CD4-positive, alpha-beta T cell (primary cell): ENCODE measurements around the gene SLC25A24. TPM values are rescaled to one million over a fixed set of nuclear protein-coding genes. Genes with fewer than 3 reads are reported as not detected.
A peak's percentile ranks its signal among the peaks of the same experiment; 100 is the strongest.

ENCODE experiments used
- ATAC-seq: fragments of 200-7000 bp; cut with Tn5 transposase; one replicate; pipeline ENCODE4 v1.10.0; 2022; ENCODE audit warnings: mild to moderate bottlenecking; ENCODE audit not compliant: poor library complexity
- CTCF ChIA-PET: fragments of 350-600 bp; sonication (Branson Sonifier 250); formaldehyde crosslinking; loops from one replicate; lab custom pipeline; 2021; ENCODE audit warnings: antibody characterized with exemption, inconsistent platforms; lab: Charles Lee
- POLR2A ChIA-PET: fragments of 350-600 bp; sonication (Branson Sonifier 250); formaldehyde crosslinking; loops from one replicate; lab custom pipeline; 2021; ENCODE audit warnings: antibody characterized with exemption, inconsistent platforms; lab: Charles Lee
- DNase-seq, 14 experiments: peaks; one replicate each; pipeline ENCODE4 v3.0.0-alpha.2; 2013 to 2020; ENCODE audit warnings: mixed read lengths in 2 of 14
- H3K27ac ChIP-seq, 2 donors: one replicate each; pipeline versions ENCODE4 v1.5.1 to v1.7.0; 2013; ENCODE audit warnings: low read length in 2 of 2, low read depth in 1 of 2, mild to moderate bottlenecking in 1 of 2
- H3K27me3 ChIP-seq, 2 experiments: 1 replicate in 1 of 2; 2 replicates in 1 of 2; pipeline versions ENCODE4 v1.6.1 to v1.7.0; 2013; ENCODE audit warnings: low read length in 2 of 2, control low read depth in 1 of 2, mild to moderate bottlenecking in 1 of 2, moderate library complexity in 1 of 2; ENCODE audit not compliant: insufficient read depth in 2 of 2, control insufficient read depth in 1 of 2
- H3K36me3 ChIP-seq: one replicate; pipeline ENCODE4 v1.6.1; 2013; ENCODE audit warnings: low read length, control low read depth; ENCODE audit not compliant: insufficient read depth
- H3K4me1 ChIP-seq: one replicate; pipeline ENCODE4 v1.6.1; 2013; ENCODE audit warnings: low read length, control low read depth; ENCODE audit not compliant: insufficient read depth
- H3K4me3 ChIP-seq: one replicate; pipeline ENCODE4 v1.5.1; 2013; ENCODE audit warnings: mild to moderate bottlenecking, low read length, moderate library complexity
- H3K9me3 ChIP-seq, 2 experiments: 1 replicate in 1 of 2; 2 replicates in 1 of 2; pipeline versions ENCODE4 v1.6.1 to v1.7.0; 2013; ENCODE audit warnings: low read length in 2 of 2, mild to moderate bottlenecking in 2 of 2, control low read depth in 1 of 2, moderate library complexity in 1 of 2; ENCODE audit not compliant: control insufficient read depth in 1 of 2, insufficient read depth in 1 of 2
- H3K27ac Mint-ChIP-seq: one replicate; pipeline ENCODE4 v1.8.0; 2020; ENCODE audit warnings: mixed read lengths
- H3K27me3 Mint-ChIP-seq: one replicate; pipeline ENCODE4 v1.8.0; 2021; ENCODE audit warnings: mixed read lengths
- H3K36me3 Mint-ChIP-seq: one replicate; pipeline ENCODE4 v1.8.0; 2021; ENCODE audit warnings: low read depth, mixed read lengths
- H3K4me1 Mint-ChIP-seq: one replicate; pipeline ENCODE4 v1.8.0; 2021; ENCODE audit warnings: low read depth, mixed read lengths
- H3K4me3 Mint-ChIP-seq: one replicate; pipeline ENCODE4 v1.8.0; 2020; ENCODE audit warnings: mild to moderate bottlenecking, mixed read lengths
- H3K9me3 Mint-ChIP-seq: one replicate; pipeline ENCODE4 v1.8.0; 2020; ENCODE audit warnings: mixed read lengths
- CTCF ChIP-seq: fragments of 200-600 bp; IDR thresholded peaks from one replicate; pipeline ENCODE4 v1.8.0; 2022; ENCODE audit warnings: antibody characterized with exemption, mild to moderate bottlenecking
- intact Hi-C, 2 experiments: fragments of 100-400 bp; cut with DNase I in 1 of 2; cut with micrococcal nuclease in 1 of 2; formaldehyde crosslinking; loops; one replicate each; pipeline versions ENCODE4 v1.15.1 to v1.9.0; 2023 to 2025; cut with DNase I, micrococcal nuclease
- total RNA-seq, 174 experiments: library from RNA in 2 of 174; stranded (reverse) in 2 of 174; gene quantifications; one replicate each; pipeline ENCODE4 v1.2.3 and lab custom pipeline; 2021 to 2026

SLC25A24 gene
- total RNA-seq, 2 experiments from 2014 or later, result 4.9 to 5.5 TPM

DNA sequence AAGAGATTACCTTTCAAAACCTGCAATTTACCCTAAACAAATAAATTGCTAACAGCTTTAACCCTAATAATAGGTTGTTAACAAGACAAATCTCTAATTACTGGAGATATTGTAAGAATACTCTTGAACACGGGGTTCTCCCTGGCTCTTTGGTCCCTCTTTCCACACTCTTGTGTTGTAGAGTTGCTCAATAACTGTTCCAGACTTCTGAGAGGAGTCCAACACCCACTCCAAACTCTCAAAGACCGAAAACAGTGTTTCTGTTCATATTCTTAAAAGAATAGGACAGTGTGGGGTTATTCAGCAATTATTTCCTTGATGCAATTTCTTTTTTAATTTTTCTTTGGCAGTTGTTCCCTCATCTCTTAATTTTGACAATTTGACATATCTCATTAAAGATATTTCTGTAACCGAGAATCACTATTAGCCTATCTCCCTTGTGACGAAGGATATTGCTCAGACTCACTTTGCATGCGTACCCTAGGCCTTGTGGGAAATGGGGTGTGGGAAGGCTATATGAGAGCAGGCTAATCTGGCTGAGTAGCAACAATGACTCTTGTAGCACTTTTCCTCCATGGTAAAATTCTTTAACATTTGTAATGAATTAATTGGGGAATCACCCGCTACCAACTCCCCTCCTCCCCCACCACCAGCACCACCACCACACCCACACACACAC is 90.7 kb downstream of the SLC25A24 start:
- no peaks in the 10 kb centered on the region for H3K36me3 Mint-ChIP-seq
- Histone ChIP-seq H3K4me3 (no peak overlapping the region), H3K9me3 (no peaks in the 10 kb centered on the region), H3K27ac (no peak overlapping the region), H3K36me3 (no peaks in the 10 kb centered on the region), H3K27me3 (no peaks in the 10 kb centered on the region), H3K4me1 (no peaks in the 10 kb centered on the region)
- DNase-seq, result no peak
- intact Hi-C loops, result loop anchor here in 1 of 2 experiments (10.0 kb wide), 1 partner anchor 55 kb away; no protein-coding TSS in a partner anchor
- H3K4me3 Mint-ChIP-seq, result no peak overlapping the region
- ChIA-PET POLR2A (no interaction called here), CTCF (no interaction called here)
- H3K27me3 Mint-ChIP-seq, result no peaks in the 10 kb centered on the region
- no peaks in the 10 kb centered on the region for H3K9me3 Mint-ChIP-seq
- peaks cover 6% of the 10 kb centered on the region for H3K4me1 Mint-ChIP-seq
- no peak overlapping the region for H3K27ac Mint-ChIP-seq
- ATAC-seq, result no peak
- no peak for TF ChIP-seq CTCF

GRCh38 chr1:108108119-108108518 is 92.0 kb downstream of the SLC25A24 start:
- TF ChIP-seq CTCF, result no peak
- Histone ChIP-seq H3K27ac (no peak overlapping the region), H3K36me3 (no peaks in the 10 kb centered on the region), H3K4me1 (no peaks in the 10 kb centered on the region), H3K27me3 (no peaks in the 10 kb centered on the region), H3K9me3 (no peaks in the 10 kb centered on the region), H3K4me3 (no peak overlapping the region)
- no peak for ATAC-seq
- Mint-ChIP-seq H3K27me3 (no peaks in the 10 kb centered on the region), H3K4me1 (peaks cover 6% of the 10 kb centered on the region), H3K27ac (no peak overlapping the region), H3K36me3 (no peaks in the 10 kb centered on the region), H3K4me3 (no peak overlapping the region), H3K9me3 (no peaks in the 10 kb centered on the region)
- CTCF ChIA-PET, result no interaction called here
- POLR2A ChIA-PET, result no interaction called here
- DNase-seq, result no peak
- intact Hi-C loops, result loop anchor here in 1 of 2 experiments (10.0 kb wide), 1 partner anchor 53 kb away; no protein-coding TSS in a partner anchor

DNA sequence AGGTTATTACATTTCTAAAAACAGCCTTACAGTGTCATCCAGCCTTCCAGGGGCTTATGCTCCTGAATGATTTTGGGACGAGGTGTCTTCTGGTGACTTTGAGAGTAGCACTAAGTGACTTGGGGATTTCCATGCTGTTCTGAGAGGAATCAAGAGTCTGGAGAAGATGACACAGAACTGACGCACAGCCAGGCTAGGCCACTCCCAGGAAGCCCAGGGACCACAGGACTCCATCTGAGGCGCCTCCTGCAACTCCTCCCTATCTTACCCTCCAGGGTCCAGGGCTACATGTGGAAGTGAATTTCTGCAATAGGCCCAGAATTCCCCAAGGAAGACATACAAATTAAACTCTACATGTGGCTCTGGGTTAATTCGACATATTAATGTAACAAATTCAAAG is 92.5 kb downstream of the SLC25A24 start:
- H3K27me3 Mint-ChIP-seq, result no peaks in the 10 kb centered on the region
- Histone ChIP-seq H3K4me3 (no peak overlapping the region), H3K9me3 (no peaks in the 10 kb centered on the region), H3K27me3 (no peaks in the 10 kb centered on the region), H3K27ac (no peak overlapping the region), H3K4me1 (no peaks in the 10 kb centered on the region), H3K36me3 (no peaks in the 10 kb centered on the region)
- intact Hi-C loops, result loop anchor here in 1 of 2 experiments (10.0 kb wide), 1 partner anchor 53 kb away; no protein-coding TSS in a partner anchor
- peaks cover 6% of the 10 kb centered on the region for H3K4me1 Mint-ChIP-seq
- no peaks in the 10 kb centered on the region for H3K9me3 Mint-ChIP-seq
- no peaks in the 10 kb centered on the region for H3K36me3 Mint-ChIP-seq
- POLR2A ChIA-PET, result interaction anchor here (1.0 kb wide), 1 partner anchor 10 kb away, joined by 3 read pairs; no protein-coding TSS in a partner anchor
- ATAC-seq, result peak; percentile 97
- H3K4me3 Mint-ChIP-seq, result no peak overlapping the region
- no peak overlapping the region for H3K27ac Mint-ChIP-seq
- peak in 5 of 14 experiments; percentile 12 to 70 (median 30) for DNase-seq
- TF ChIP-seq CTCF, result no peak
- CTCF ChIA-PET, result interaction anchor here (1.7 kb wide), 1 partner anchor 18 kb away, joined by 4 read pairs; no protein-coding TSS in a partner anchor
